GM18951 (cell line): Measurements from ENCODE around the gene FNDC3B.

Experiments
- POLR2A ChIP-seq: IDR thresholded peaks from 4 replicates; pipeline ENCODE4 v1.6.1; 2011; ENCODE audit warnings: mild to moderate bottlenecking; ENCODE audit not compliant: insufficient read length, insufficient read depth; ENCODE audit errors: extremely low read depth
- in situ Hi-C: fragments of 300-500 bp; cut with MboI; formaldehyde crosslinking; loops from one replicate; pipeline ENCODE4 v1.12.0; 2022; ENCODE audit warnings: low sequenced_read_pairs, mixed read lengths, inconsistent platforms; ENCODE audit not compliant: unreplicated experiment

The FNDC3B gene

GRCh38 chr3:172282850-172283249 is 243.5 kb downstream of the FNDC3B start:
- in situ Hi-C loops, result no loop called here
- no peak for TF ChIP-seq POLR2A

GRCh38 chr3:172283841-172284357 is 244.5 kb downstream of the FNDC3B start:
- no peak for TF ChIP-seq POLR2A
- in situ Hi-C loops, result no loop called here

GRCh38 chr3:172285844-172286243 is 246.5 kb downstream of the FNDC3B start:
- no peak for TF ChIP-seq POLR2A

DNA sequence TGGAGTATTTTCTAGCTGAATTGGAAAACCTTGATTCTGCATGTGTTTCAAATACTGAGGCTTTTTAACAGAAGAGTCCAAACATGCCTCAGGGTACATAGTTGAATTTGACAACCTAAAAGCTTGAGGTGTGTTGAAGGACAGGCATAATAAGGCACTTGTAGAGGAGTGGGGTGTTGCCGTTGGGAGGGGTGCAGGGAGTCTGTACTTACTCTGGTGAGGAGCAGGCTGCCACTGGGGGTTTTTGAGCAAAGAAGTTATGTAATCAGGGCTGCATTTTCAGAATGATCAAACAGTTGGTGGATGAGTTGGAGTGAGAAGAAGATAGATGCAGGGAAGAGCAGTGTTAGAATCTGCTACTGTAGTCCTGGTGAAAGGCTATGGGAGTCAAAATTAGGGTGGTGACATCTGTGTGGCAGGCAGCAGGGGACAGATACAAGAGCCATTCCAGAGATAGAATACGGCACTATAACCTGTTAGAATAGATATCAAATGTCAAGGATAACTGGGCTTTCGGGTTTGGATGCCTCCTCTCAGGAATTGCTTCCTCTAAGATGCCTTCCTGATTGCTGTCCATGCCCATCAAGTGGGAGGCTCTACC is 247.3 kb downstream of the FNDC3B start:
- in situ Hi-C loops, result no loop called here
- no peak for TF ChIP-seq POLR2A

More at GRCh38 chr3:172285844-172286243, 246.5 kb downstream of the FNDC3B start:
- in situ Hi-C loops, result no loop called here

DNA sequence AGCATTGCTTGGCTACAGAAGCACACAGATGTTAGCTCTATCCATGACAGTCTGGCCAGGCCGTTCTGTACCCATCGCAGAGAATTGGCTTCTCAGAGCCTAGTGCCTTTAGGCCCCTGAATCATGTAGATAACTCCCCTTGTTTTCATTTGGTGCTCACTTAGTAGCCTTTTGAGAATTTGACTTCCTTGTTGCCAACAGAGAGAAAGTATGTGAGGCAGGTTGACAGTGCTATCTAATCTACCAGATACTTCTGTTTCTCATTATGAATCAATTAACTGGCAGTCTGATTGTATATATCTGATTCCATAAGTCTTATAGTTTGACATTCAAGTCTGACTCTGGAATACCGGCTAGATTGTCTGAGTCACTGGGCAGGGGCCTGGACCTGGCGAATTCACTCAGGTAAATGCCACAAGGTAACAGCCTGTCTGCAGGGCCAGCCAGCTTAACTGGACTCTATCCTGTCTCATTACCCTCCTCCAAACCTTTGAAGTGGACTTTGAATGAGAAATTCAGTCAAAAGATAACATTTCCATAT is 248.6 kb downstream of the FNDC3B start:
- TF ChIP-seq POLR2A, result no peak
- in situ Hi-C loops, result no loop called here

GRCh38 chr3:172288651-172289050 is 249.3 kb downstream of the FNDC3B start:
- in situ Hi-C loops, result no loop called here
- TF ChIP-seq POLR2A, result no peak

DNA sequence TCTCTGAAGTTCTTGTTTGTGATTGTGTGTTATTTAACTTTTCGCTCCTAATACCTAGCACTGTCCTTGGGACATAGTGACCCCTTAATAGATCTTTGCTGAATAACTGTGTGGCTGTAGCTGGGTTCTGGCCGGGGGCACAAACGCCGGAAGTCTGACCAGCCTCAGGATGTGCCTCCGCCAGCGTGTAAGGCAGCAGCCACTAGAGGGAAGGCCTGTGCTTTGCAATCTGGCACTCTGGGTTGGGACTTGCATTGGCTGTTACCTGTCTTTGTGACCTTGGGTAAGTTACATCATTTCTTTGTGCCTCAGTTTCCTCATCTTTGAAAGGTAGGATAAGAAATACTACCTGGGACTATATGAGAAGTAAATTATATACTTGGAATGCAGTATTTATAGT is 250.2 kb downstream of the FNDC3B start:
- in situ Hi-C loops, result no loop called here
- no peak for TF ChIP-seq POLR2A

DNA sequence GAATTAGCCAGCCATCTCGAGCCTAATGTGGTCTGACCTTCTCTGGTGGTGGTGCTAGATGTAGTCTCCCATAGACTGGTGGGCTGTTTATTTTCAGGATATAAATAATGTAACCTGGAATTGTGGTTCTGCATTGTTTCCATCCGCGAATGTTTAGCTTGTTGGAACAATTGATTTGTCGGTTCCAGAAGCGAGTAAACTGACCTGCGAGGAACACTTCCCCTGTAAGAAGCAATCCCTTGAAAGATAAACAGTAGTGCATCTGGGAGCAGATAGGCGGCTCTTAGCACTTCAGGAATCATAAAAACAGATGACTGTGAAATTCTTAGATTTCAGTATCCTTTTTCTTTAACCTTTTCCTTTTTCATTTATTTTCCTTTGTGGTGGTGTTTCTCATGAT is 251.1 kb downstream of the FNDC3B start:
- in situ Hi-C loops, result no loop called here
- no peak for TF ChIP-seq POLR2A

DNA sequence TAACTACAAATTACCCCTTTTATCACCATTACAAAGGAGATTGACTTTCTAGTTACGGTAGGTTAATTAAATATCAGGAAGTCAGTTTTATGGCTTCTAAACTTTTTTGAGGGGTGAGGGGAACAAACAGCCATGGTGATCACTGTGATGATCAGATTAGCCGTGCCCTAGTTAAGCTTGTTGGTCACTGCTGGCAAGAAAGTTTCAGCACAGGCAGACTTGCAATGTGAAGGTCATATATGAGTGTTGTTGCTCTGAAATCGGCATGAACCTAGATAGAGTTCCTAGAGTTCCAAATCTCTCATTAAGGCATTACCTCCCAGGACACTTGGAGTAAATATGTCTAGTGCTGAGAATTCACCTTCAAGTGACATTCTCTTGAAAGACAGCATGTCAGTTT is 252.3 kb downstream of the FNDC3B start:
- no peak for TF ChIP-seq POLR2A
- in situ Hi-C loops, result no loop called here

- in situ Hi-C loops, result no loop called here
- no peak for TF ChIP-seq POLR2A
These were observed 253.0 kb downstream of the FNDC3B start for GRCh38 chr3:172292422-172292821.

- no peak for TF ChIP-seq POLR2A
- in situ Hi-C loops, result no loop called here
These were observed 253.7 kb downstream of the FNDC3B start for GRCh38 chr3:172293093-172293492.

GRCh38 chr3:172294223-172294806 is 254.9 kb downstream of the FNDC3B start:
- in situ Hi-C loops, result no loop called here
- TF ChIP-seq POLR2A, result no peak

GRCh38 chr3:172296248-172296974 is 257.0 kb downstream of the FNDC3B start:
- TF ChIP-seq POLR2A, result no peak
- in situ Hi-C loops, result no loop called here
